ENCODE results near the gene ZNF583. TPM values are rescaled to one million over a fixed set of nuclear protein-coding genes. Genes with fewer than 3 reads are reported as not detected.

ZNF583 gene
- total and polyA plus RNA-seq, 8 donors = 0.84 to 3.4 (median 2.0) TPM

GRCh38 chr19:56383826-56384605 is 20.1 kb upstream of the ZNF583 start:
- DNase-seq (no peak), FAIRE-seq (no peak), ATAC-seq (no peak)
- Histone ChIP-seq H3K4me1 (no peaks in the 10 kb centered on the region), H3K9me3 (peaks cover 0 to 3% (median 0%) of the 10 kb centered on the region in 4 donors), H3K36me3 (no peaks in the 10 kb centered on the region), H3K4me3 (no peak overlapping the region), H3K27me3 (no peaks in the 10 kb centered on the region), H3K27ac (no peak overlapping the region)
- intact Hi-C loops (cut with DNase I) = no loop called here
- 83 to 92% methylated on average over 8 of the region's 8 CpGs for WGBS, 2 donors
- TF ChIP-seq CTCF (IDR thresholded peaks at IDR 0.05) = no peak

- peak in 3 of 4 donors; percentile 31 to 38 (median 36) for TF ChIP-seq CTCF (IDR thresholded peaks at IDR 0.05)
- H3K36me3 ChIP-seq = no peaks in the 10 kb centered on the region
- DNase-seq = peak; percentile 89 to 96 (median 92)
- no peaks in the 10 kb centered on the region for H3K27me3 ChIP-seq
- peak; percentile 99 for ATAC-seq
- peak within 1 kb of the TSS; percentile 72 to 88 (median 80) for H3K27ac ChIP-seq
- 2% methylated on average over 73 of the region's 73 CpGs for WGBS, 2 donors
- H3K4me1 ChIP-seq = no peaks in the 10 kb centered on the region
- H3K9me3 ChIP-seq = no peaks in the 10 kb centered on the region
- intact Hi-C loops (cut with DNase I) = no loop called here
- no peak for FAIRE-seq
- peak within 1 kb of the TSS; percentile 45 to 76 (median 58) for H3K4me3 ChIP-seq
These were observed 10.8 kb upstream of the ZNF583 start, which contains the start of gene ZNF582 for GRCh38 chr19:56393119-56394012. Gene ZNF582, minus strand, starts transcription at chr19:56393534. Its CDS starts 1,782 bp downstream, at chr19:56391752.

GRCh38 chr19:56398809-56399208 is 5.3 kb upstream of the ZNF583 start:
- no peak for FAIRE-seq
- WGBS, 2 donors = 79 to 89% methylated on average over 5 of the region's 5 CpGs

GRCh38 chr19:56400485-56400884 is 3.6 kb upstream of the ZNF583 start:
- TF ChIP-seq CTCF (IDR thresholded peaks at IDR 0.05) = no peak
- intact Hi-C loops (cut with DNase I) = no loop called here
- no peak overlapping the region for H3K27ac ChIP-seq
- H3K27me3 ChIP-seq = no peaks in the 10 kb centered on the region
- FAIRE-seq (no peak), ATAC-seq (no peak), DNase-seq (no peak)
- H3K4me3 ChIP-seq = no peak overlapping the region
- H3K9me3 ChIP-seq = no peaks in the 10 kb centered on the region
- H3K36me3 ChIP-seq = no peaks in the 10 kb centered on the region
- WGBS, 2 donors = 89 to 97% methylated on average over 4 of the region's 4 CpGs
- H3K4me1 ChIP-seq = peaks cover 0 to 5% (median 4%) of the 10 kb centered on the region in 3 donors

More at GRCh38 chr19:56398809-56399208, 5.3 kb upstream of the ZNF583 start:
- Histone ChIP-seq H3K27me3 (no peaks in the 10 kb centered on the region), H3K4me3 (no peak overlapping the region), H3K9me3 (no peaks in the 10 kb centered on the region), H3K4me1 (peaks cover 0 to 5% (median 0%) of the 10 kb centered on the region in 3 donors), H3K27ac (no peak overlapping the region), H3K36me3 (no peaks in the 10 kb centered on the region)
- no peak for TF ChIP-seq CTCF (IDR thresholded peaks at IDR 0.05)
- ATAC-seq = no peak
- DNase-seq = no peak
- intact Hi-C loops (cut with DNase I) = no loop called here
